ELF-1 (cell line): ENCODE results near the gene CSH1.
"Not testable (repeated sequence)": the region's sequence is repeated elsewhere in the genome, so short reads cannot be mapped to it uniquely, and the experiment has no call there.

ENCODE experiments used
- DNase-seq: peaks from one replicate; pipeline ENCODE4 v3.0.0-alpha.2; 2016; ENCODE audit warnings: low read depth, low spot score

Gene CSH1

GRCh38 chr17:63928966-63929695, 32.8 kb upstream of the CSH1 start:
- DNase-seq: no peak

GRCh38 chr17:63928172-63928666, 31.8 kb upstream of the CSH1 start:
- DNase-seq: no peak

- DNase-seq: no peak
Measured at GRCh38 chr17:63927464-63928171, 31.2 kb upstream of the CSH1 start.

GRCh38 chr17:63926164-63926563, 29.8 kb upstream of the CSH1 start:
- no peak for DNase-seq

- no peak for DNase-seq
Measured at GRCh38 chr17:63925615-63926014, 29.2 kb upstream of the CSH1 start.

GRCh38 chr17:63922402-63922801, 26.0 kb upstream of the CSH1 start:
- DNase-seq: not testable (repeated sequence)

GRCh38 chr17:63920779-63921178, 24.4 kb upstream of the CSH1 start:
- DNase-seq: not testable (repeated sequence)

- DNase-seq: not testable (repeated sequence)
Measured at GRCh38 chr17:63920050-63920449, 23.7 kb upstream of the CSH1 start.

- DNase-seq: peak; percentile 85
Measured at GRCh38 chr17:63919311-63919723, 22.9 kb upstream of the CSH1 start.

- DNase-seq: not testable (repeated sequence)
Measured at GRCh38 chr17:63918789-63919305, 22.5 kb upstream of the CSH1 start, which contains the start of gene GH1. GH1 (minus strand) TSS chr17:63918839; CDS start chr17:63918776, 63 bp downstream.

- peak; percentile 83 for DNase-seq
Measured at GRCh38 chr17:63918305-63918704, 21.9 kb upstream of the CSH1 start.

GRCh38 chr17:63917646-63918045, 21.3 kb upstream of the CSH1 start:
- DNase-seq: no peak

GRCh38 chr17:63917206-63917605, 20.8 kb upstream of the CSH1 start:
- DNase-seq: not testable (repeated sequence)

- no peak for DNase-seq
Measured at GRCh38 chr17:63916566-63917185, 20.3 kb upstream of the CSH1 start.

GRCh38 chr17:63915753-63916152, 19.4 kb upstream of the CSH1 start:
- DNase-seq: not testable (repeated sequence)

GRCh38 chr17:63914471-63914870, 18.1 kb upstream of the CSH1 start:
- no peak for DNase-seq

- DNase-seq: peak; percentile 79
Measured at GRCh38 chr17:63911657-63912100, 15.3 kb upstream of the CSH1 start.

GRCh38 chr17:63911041-63911635, 14.8 kb upstream of the CSH1 start, which contains the start of gene CSHL1:
CSHL1 (minus strand) TSS chr17:63911258; CDS start chr17:63911196, 62 bp downstream.
- no peak for DNase-seq

GRCh38 chr17:63910096-63910495, 13.7 kb upstream of the CSH1 start:
- DNase-seq: no peak

- DNase-seq: not testable (repeated sequence)
Measured at GRCh38 chr17:63909586-63909985, 13.2 kb upstream of the CSH1 start.

GRCh38 chr17:63907161-63907778, 10.9 kb upstream of the CSH1 start:
- DNase-seq: peak; percentile 37
